Measurements from ENCODE around the gene MINDY4. TPM values are rescaled to one million over a fixed set of nuclear protein-coding genes. Genes with fewer than 3 reads are reported as not detected.

The MINDY4 gene
- total and polyA plus RNA-seq, 2 donors (not counting 1 experiment from before 2014, with no cell fraction given): 6.1 to 6.3 TPM

DNA sequence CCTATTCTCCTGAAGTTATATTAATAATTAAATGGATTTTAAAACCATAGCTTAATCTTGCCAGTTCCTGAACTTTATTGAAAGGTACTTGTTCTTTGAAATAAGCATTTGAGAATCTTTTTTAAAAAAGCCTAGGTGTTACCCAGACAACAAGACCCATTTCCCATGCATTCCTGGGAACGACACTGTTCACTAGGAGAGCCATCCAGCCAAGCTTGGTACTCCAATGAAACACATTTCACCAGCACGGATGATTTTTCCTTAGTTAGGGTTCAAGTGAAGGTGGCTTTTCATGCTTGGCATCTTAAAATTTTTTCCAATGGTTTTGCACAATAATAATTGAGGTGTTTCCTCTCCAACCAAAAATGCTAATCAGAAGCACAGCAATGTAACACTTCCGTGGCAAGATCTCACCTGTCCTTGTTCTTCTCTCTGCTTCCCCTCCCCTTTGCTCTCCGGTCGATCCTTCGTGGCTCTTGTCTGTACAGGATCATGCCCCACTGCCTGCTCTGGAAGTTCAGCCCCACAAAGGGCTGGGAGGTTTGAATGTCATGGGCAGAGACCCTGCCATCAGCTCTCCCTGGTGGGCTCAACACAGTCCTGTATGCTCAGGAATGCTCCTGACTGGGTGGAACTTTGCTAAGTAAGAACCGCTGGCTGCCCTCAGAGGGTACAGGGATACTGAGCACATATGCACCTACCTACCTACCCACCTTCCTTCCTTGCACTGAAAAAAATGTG lies 70.8 kb downstream of the MINDY4 start:
- Histone ChIP-seq H3K4me2 (ENCODE audit: extremely low read depth, insufficient read depth, low read length) (no peak overlapping the region), H3K27ac (ENCODE audit: insufficient read depth, low read length) (no peak overlapping the region), H2AFZ (ENCODE audit: low read length) (no peak overlapping the region), H3K4me1 (ENCODE audit: control insufficient read depth, extremely low read depth, insufficient read depth, low read length) (peaks cover 2% of the 10 kb centered on the region), H3K36me3 (ENCODE audit: control insufficient read depth, insufficient read depth, low read length) (peaks cover 7% of the 10 kb centered on the region), H3K27me3 (ENCODE audit: control insufficient read depth, insufficient read depth, low read length) (no peaks in the 10 kb centered on the region), H3K79me2 (ENCODE audit: control insufficient read depth, insufficient read depth, low read length) (no peaks in the 10 kb centered on the region), H4K20me1 (ENCODE audit: control insufficient read depth, extremely low read depth, insufficient read depth, low read length) (no peaks in the 10 kb centered on the region), H3K4me3 (replicated peaks in 1 of 4; ENCODE audit: control extremely low read depth in 1 of 4, insufficient read depth in 1 of 4, low read depth in 3 of 4, low read length in 4 of 4) (no peak overlapping the region), H3K9me3 (ENCODE audit: control insufficient read depth, insufficient read depth, low read depth, low read length) (no peaks in the 10 kb centered on the region), H3K9ac (ENCODE audit: insufficient read depth, low read length) (no peak overlapping the region)
- no peak for DNase-seq (ENCODE audit: low read depth in 2 of 2)
- TF ChIP-seq EZH2 (IDR thresholded peaks at IDR 0.05; ENCODE audit: low read length, missing control alignments) (no peak), CTCF (conservative IDR thresholded peaks at IDR 0.05 in 1 of 2, IDR thresholded peaks at IDR 0.05 in 1 of 2; ENCODE audit: low read depth in 1 of 2, low read length in 2 of 2) (no peak)

DNA sequence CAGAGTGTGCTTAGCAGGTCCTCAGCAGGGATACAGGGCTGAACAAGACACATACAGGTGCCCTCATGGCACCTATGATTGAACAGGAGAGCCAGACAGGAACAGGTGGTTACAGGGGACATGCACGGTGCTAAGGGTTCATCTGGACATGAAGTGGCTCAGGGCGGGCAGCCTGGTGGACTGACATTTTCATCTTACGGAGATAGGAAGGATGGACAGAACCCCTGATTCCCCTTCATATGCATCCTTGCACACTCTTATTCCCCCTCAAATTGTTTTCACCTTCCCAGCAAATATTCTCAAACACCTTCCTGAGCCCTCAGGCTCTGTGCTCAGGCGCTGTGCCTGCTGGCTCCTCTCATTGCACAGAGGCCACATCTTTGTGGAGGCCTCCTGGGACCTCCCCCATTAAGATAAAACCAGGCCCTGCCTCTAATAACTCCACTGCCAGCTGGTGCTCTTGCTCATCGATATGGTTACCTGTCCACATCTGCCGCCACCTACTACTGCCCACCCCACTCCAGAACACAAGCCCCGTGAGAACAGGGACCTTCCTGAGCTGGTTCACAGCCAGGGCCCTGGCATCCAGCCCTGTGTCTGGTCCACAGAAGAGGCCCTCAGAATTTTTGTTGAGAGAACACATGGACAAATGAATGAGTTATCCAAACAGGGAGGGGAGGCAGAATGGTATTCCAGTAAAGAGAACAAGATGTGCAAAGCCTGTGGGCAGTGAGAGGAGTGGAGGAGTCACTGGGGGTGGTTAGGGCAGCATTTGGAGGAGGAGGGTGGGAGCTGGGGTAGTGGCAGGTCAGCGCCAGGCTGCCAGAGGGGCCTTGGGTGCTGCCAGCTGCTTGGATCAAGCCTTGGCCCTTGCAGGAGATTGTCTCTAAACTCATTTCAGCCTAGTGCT lies 71.6 kb downstream of the MINDY4 start:
- Histone ChIP-seq H3K27me3 (ENCODE audit: control insufficient read depth, insufficient read depth, low read length) (no peaks in the 10 kb centered on the region), H3K4me3 (replicated peaks in 1 of 4; ENCODE audit: control extremely low read depth in 1 of 4, insufficient read depth in 1 of 4, low read depth in 3 of 4, low read length in 4 of 4) (no peak overlapping the region), H3K36me3 (ENCODE audit: control insufficient read depth, insufficient read depth, low read length) (peaks cover 7% of the 10 kb centered on the region), H3K9me3 (ENCODE audit: control insufficient read depth, insufficient read depth, low read depth, low read length) (no peaks in the 10 kb centered on the region), H3K79me2 (ENCODE audit: control insufficient read depth, insufficient read depth, low read length) (no peaks in the 10 kb centered on the region), H3K4me1 (ENCODE audit: control insufficient read depth, extremely low read depth, insufficient read depth, low read length) (peaks cover 2% of the 10 kb centered on the region), H3K9ac (ENCODE audit: insufficient read depth, low read length) (no peak overlapping the region), H3K27ac (ENCODE audit: insufficient read depth, low read length) (no peak overlapping the region), H2AFZ (ENCODE audit: low read length) (no peak overlapping the region), H4K20me1 (ENCODE audit: control insufficient read depth, extremely low read depth, insufficient read depth, low read length) (no peaks in the 10 kb centered on the region), H3K4me2 (ENCODE audit: extremely low read depth, insufficient read depth, low read length) (no peak overlapping the region)
- no peak for DNase-seq (ENCODE audit: low read depth in 2 of 2)
- TF ChIP-seq EZH2 (IDR thresholded peaks at IDR 0.05; ENCODE audit: low read length, missing control alignments): no peak
- no peak for TF ChIP-seq CTCF (conservative IDR thresholded peaks at IDR 0.05 in 1 of 2, IDR thresholded peaks at IDR 0.05 in 1 of 2; ENCODE audit: low read depth in 1 of 2, low read length in 2 of 2)

- peaks cover 2% of the 10 kb centered on the region for H3K4me1 ChIP-seq (ENCODE audit: control insufficient read depth, extremely low read depth, insufficient read depth, low read length)
- TF ChIP-seq EZH2 (IDR thresholded peaks at IDR 0.05; ENCODE audit: low read length, missing control alignments) (no peak), CTCF (conservative IDR thresholded peaks at IDR 0.05 in 1 of 2, IDR thresholded peaks at IDR 0.05 in 1 of 2; ENCODE audit: low read depth in 1 of 2, low read length in 2 of 2) (no peak)
- H3K9me3 ChIP-seq (ENCODE audit: control insufficient read depth, insufficient read depth, low read depth, low read length): no peaks in the 10 kb centered on the region
- no peaks in the 10 kb centered on the region for H4K20me1 ChIP-seq (ENCODE audit: control insufficient read depth, extremely low read depth, insufficient read depth, low read length)
- no peak for DNase-seq (ENCODE audit: low read depth in 2 of 2)
- no peaks in the 10 kb centered on the region for H3K27me3 ChIP-seq (ENCODE audit: control insufficient read depth, insufficient read depth, low read length)
- H3K9ac ChIP-seq (ENCODE audit: insufficient read depth, low read length): no peak overlapping the region
- H3K36me3 ChIP-seq (ENCODE audit: control insufficient read depth, insufficient read depth, low read length): peaks cover 6% of the 10 kb centered on the region
- no peak overlapping the region for H2AFZ ChIP-seq (ENCODE audit: low read length)
- H3K4me2 ChIP-seq (ENCODE audit: extremely low read depth, insufficient read depth, low read length): no peak overlapping the region
- no peak overlapping the region for H3K4me3 ChIP-seq (replicated peaks in 1 of 4; ENCODE audit: control extremely low read depth in 1 of 4, insufficient read depth in 1 of 4, low read depth in 3 of 4, low read length in 4 of 4)
- no peak overlapping the region for H3K27ac ChIP-seq (ENCODE audit: insufficient read depth, low read length)
- H3K79me2 ChIP-seq (ENCODE audit: control insufficient read depth, insufficient read depth, low read length): no peaks in the 10 kb centered on the region
These were observed 72.7 kb downstream of the MINDY4 start for GRCh38 chr7:30843741-30844482.
